ENCODE data around the gene MYH6.

DNA sequence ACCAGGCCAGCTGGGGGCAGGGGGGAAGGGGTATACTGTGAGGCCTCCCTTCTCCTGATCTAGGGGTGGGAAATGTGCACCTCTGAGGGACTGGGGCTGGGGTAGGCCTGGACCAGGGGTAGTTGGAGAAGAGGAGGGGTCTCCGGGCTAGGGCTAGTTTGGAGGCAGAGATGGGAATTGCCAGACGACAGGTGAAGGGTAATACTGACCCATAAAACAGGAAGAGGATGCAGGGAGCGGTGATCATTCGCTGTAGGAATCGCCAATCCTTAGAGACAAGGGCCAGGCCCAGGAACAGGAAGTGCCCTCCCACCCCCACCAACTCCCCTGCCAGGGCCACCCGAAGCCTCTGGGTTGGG, 59.8 kb downstream of the MYH6 start:
- TF ChIP-seq MAFK (conservative IDR thresholded peaks at IDR 0.05 in 1 of 2, IDR thresholded peaks at IDR 0.05 in 1 of 2; ENCODE audit: low read length in 2 of 2): no peak
- TF ChIP-seq NCOA1 (CRISPR knock-in tag; IDR thresholded peaks at IDR 0.05): no peak
- TF ChIP-seq, protein P1, sequence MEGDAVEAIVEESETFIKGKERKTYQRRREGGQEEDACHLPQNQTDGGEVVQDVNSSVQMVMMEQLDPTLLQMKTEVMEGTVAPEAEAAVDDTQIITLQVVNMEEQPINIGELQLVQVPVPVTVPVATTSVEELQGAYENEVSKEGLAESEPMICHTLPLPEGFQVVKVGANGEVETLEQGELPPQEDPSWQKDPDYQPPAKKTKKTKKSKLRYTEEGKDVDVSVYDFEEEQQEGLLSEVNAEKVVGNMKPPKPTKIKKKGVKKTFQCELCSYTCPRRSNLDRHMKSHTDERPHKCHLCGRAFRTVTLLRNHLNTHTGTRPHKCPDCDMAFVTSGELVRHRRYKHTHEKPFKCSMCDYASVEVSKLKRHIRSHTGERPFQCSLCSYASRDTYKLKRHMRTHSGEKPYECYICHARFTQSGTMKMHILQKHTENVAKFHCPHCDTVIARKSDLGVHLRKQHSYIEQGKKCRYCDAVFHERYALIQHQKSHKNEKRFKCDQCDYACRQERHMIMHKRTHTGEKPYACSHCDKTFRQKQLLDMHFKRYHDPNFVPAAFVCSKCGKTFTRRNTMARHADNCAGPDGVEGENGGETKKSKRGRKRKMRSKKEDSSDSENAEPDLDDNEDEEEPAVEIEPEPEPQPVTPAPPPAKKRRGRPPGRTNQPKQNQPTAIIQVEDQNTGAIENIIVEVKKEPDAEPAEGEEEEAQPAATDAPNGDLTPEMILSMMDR (CRISPR knock-in tag; IDR thresholded peaks at IDR 0.05): no peak
- TF ChIP-seq ZNF558 (CRISPR knock-in tag; IDR thresholded peaks at IDR 0.05; ENCODE audit: borderline replicate concordance): no peak
- TF ChIP-seq NCOR1 (IDR thresholded peaks at IDR 0.05; ENCODE audit: borderline replicate concordance, low read length): no peak
- TF ChIP-seq FIP1L1 (IDR thresholded peaks at IDR 0.05; ENCODE audit: borderline replicate concordance, insufficient read depth, low read depth, low read length): no peak
- no peak for TF ChIP-seq POLR2A (IDR thresholded peaks at IDR 0.05; ENCODE audit: insufficient read depth in 1 of 2, low read depth in 2 of 2, low read length in 2 of 2)
- TF ChIP-seq RBFOX2 (IDR thresholded peaks at IDR 0.05; ENCODE audit: low read depth, low read length): no peak
- TF ChIP-seq MTERF4 (CRISPR knock-in tag; IDR thresholded peaks at IDR 0.05): no peak
- no peak for TF ChIP-seq NR2C2 (CRISPR knock-in tag; IDR thresholded peaks at IDR 0.05; ENCODE audit: borderline replicate concordance)
- TF ChIP-seq MIXL1 (CRISPR knock-in tag; IDR thresholded peaks at IDR 0.05): no peak
- TF ChIP-seq AGO1 (IDR thresholded peaks at IDR 0.05; ENCODE audit: low read depth, low read length, poor library complexity, severe bottlenecking): no peak
- no peak for TF ChIP-seq U2AF1 (optimal IDR thresholded peaks at IDR 0.05; ENCODE audit: low read depth, low read length)
- no peak for TF ChIP-seq CBFB (CRISPR knock-in tag; IDR thresholded peaks at IDR 0.05)
